Activated T-cell treated with anti-CD3 and anti-CD28 coated beads, Interleukin-2, amount 50 U/mL, for 48 hours (primary cell): ENCODE results near the gene TNS4.
A peak's percentile ranks its signal among the peaks of the same experiment; 100 is the strongest.

ENCODE experiments used
- DNase-seq, 2 experiments: peaks; one replicate each; pipeline ENCODE4 v3.0.0-alpha.2; 2020

TNS4 gene

DNA sequence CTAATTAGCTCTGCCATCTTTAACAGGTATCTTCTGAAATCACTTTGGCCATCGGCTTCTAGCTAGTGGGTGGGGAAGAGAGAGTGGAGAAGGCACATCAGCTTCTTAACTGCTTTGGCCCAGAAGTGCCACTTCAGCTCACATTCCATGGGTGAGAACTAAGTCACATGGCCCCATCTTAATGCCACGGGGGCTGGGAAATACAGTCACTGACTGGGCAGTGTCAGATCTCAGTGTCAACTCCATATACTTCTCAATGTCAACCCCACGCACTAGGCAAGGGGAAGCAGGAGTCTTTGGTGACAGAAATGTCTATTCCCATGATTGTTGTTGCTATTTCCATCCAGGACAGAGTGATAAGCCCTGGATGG is 34.5 kb upstream of the TNS4 start:
- DNase-seq = no peak

DNA sequence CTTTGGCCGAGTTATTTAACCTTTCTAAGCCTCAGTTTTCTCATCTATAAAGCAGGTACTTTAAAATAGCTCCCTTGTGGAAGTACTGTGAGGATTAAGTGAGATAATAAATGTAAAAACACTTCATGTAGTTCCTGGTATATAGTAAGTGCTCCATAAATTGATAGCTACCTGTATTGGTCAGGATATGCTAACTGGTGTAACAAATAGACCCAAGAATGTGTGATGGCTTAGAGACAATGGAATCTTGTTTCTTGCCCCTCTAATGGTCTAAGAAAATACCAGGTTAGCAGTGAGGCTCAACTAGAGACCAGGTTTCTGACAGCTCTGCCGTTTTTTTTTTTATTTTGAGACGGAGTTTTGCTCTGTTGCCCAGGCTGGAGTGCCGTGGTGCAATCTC is 34.0 kb upstream of the TNS4 start:
- DNase-seq = no peak

DNA sequence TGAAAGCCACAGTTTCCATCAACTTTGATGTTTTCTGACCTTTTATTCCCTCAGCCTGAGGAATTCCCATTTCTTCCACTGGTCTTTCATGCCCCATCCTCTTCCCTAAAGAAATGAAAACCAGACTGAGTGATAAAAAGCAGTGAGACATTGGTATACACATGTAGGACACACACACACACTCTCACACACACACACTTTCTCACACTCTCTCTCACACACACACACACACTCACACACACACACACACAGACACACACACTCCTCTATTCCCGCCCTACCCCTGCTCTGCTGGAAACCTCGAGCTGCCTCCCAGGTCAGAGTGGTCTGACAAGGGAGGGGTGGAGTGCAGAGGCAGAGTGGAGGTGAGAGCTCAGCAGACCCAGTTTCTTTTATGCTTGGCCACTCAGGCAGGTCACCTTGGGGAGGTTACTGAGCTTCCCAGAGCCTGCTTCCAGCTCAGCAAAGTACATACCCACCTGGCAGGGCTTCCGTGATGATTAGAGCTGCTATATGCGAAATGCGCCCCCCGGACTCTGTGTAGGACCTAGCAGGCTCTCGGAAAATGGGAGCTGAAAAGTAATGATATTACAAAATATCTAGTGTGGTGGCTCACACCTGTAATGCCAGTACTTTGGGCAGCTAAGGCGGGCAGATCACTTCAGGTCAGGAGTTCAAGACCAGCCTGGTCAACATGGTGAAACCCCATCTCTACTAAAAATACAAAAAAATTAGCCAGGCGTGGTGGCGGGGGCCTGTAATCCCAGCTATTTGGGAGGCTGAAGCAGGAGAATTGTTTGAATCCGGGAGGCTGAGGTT is 33.2 kb upstream of the TNS4 start:
- no peak for DNase-seq

DNA sequence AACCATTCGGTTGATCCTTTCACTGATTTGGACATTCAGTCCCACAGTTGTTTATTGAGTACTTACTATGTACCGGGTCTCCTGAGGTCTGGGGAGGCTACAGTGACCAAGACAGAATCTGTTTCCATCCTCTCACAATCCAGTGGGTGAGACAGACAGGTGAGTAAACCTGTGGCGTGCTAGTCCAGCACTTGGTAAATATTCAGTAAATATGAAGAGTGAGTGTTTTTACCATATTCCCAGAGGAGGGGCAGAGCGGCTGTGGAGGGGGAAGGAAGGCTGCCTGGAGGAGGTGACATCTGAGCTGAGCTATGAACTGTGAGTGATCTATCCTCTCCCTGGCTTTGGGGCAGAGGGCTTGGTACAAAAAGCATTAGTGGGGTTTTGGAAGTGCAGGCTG is 32.5 kb upstream of the TNS4 start:
- DNase-seq = no peak

DNA sequence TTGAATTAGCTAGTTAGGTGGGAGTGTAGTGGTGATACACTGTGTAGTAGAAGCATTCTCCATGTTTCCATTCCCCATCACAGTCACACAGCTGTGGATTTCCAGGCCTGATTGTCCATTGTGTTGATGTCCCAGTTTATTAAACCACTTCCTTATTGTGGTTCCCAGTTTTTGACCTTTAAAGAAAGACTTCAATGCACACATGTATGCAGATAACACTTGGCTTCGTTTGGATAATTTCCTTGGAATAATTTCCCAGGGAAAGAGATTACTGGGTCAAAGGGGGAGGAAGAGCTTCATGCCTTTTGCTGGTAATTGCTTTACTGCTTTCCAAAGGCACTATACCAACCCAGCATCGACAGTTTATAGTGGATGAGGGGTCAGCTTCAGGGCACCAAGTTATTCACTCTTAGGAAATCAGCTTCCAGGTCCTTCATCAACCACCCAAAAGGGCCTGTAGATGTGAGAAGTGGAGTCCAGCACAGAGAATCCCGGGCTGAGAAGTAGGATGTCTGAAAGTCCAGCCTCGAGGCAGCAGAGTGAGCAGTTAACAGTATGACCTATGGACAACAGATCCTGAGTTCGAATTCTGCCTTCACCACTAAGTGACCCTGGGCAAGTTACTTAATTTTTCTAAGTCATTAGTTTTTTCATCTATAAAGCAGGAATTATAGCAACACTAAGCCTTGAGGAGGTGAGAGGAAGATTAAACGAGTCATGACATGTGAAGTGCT is 31.3 kb upstream of the TNS4 start:
- peak; percentile 23 to 32 for DNase-seq

DNA sequence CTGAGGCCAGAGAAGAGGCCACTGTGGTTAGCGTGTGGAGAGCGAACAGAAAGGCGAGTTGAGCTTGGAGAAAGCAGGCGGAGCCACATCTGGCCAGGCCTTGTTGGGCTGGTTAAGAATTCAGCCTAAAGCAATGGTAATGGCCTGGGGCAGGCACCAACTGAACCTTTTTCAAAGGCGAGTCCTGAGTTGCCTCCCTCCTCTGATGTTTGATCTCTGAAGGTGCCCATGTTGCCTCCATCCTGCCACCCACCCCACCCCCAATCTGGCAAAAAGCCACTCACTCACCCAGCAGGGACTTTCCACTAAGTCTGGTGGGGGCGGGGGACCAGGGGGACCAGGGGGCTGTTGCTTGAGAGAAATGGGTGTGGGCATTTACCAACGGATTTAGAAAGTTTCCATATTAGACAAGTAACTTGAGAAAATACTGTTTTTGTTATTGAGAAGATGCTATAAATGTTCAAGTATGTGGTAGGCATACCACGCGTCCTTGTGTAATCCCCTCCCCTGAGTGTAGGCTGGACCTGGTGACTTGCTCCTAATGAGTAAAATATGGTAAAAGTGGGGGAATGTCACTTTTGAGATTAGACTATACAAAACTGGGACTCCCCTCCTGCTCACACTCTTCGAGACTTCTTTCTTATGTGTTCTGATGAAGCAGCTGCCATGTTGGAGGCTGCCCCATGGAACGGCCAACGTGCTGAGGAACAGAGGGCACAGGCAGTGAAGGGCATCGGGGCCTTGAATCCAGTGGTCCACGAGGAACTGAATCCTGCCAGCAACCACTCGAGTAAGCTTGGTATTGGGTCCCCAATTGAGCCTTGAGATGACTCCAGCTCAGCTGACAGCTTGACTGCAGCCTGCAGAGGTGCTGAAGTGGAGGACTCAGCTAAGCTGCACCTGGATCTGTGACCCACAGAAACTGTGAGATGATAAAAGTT is 29.9 kb upstream of the TNS4 start:
- peak; percentile 92 to 94 for DNase-seq

DNA sequence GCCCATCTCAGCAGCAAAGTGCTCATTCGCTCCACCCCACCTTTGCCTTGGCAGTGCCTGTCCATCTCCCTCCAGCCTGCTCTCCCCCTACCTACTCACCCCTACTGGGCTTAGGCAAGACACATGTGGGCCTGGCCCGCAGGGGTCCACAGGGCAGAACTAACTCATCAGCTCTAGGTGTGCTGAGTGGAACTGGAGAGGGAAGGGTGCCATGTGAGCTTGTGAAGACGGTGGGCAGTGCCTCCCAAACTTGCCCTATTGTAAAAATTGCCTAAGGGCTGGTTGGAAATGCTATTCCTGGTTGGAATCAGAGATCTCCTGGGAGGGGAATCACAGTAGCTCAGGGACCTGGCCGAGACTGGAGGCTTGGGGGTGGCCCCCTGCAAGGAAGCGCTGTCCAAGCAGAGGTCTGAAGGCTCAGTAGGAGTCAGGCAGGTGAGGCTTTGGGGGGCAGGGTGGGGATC is 29.1 kb upstream of the TNS4 start:
- DNase-seq = peak in 1 of 2 experiments; percentile 43

DNA sequence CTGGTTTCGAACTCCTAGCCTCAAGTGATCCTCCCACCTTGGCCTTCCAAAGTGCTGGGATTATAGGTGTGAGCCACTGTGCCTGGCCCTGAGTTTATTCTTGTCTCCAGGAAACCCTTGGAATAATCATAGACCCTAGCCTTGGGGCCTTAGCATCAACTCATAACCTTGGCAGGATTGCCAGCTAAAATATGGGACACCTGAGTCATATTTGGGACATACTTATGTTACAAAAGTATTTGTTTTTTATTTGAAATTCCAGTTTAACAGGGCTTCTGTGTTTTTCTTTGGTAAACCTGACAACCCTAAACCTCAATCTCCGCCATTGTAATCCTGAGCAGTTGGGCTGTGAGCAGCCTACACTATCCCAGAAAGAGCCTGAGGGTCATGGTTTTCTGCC is 28.6 kb upstream of the TNS4 start:
- DNase-seq = peak in 1 of 2 experiments; percentile 13

DNA sequence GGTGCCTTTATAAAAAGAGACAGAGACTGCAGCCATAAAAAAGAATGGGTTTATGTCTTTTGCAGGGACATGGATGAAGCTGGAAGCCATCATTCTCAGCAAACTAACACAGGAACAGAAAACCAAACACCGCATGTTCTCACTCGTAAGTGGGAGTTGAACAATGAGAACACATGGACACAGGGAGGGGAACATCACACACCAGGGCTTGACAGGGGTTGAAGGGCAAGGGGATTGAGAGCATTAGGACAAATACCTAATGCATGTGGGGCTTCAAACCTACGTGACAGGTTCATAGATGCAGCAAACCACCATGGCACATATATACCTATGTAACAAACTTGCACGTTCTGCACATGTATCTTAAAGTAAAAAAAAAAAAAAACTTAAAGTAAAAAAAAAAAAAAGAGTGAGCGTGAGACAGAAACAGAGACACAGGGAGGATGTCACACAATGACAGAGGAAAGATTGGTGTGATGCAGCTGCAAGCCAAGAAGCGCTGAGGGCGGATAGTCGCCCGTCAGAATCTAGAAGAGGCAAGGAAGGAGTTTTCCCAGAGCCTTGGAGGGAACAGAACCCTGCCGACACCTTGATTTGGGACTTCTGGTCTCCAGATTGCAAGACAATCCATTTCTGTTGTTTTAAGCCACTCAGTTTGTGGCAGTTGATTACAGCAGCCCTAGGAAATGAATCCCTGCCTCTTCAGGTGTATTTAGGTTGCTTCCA is 27.4 kb upstream of the TNS4 start:
- peak in 1 of 2 experiments; percentile 28 for DNase-seq

DNA sequence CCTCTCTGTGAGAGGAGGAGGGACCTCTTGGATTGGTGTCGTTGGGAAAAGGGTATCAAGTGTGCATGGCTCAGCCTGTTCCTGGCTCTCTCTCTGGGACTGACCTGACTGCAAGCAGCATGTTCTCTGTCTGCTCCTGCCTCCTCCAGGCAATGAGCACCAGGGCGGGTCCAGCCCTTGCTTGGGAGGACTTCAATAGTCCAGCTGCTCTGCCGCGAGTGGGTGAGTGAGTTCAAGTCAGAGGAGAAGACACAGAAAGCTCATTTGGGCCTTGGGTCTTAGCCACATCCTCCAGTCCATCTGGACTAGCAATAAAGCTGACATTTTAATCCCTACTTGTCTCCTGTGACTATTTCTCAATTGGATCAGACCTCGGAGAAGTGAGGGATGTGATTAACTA is 25.2 kb upstream of the TNS4 start:
- peak in 1 of 2 experiments; percentile 15 for DNase-seq

DNA sequence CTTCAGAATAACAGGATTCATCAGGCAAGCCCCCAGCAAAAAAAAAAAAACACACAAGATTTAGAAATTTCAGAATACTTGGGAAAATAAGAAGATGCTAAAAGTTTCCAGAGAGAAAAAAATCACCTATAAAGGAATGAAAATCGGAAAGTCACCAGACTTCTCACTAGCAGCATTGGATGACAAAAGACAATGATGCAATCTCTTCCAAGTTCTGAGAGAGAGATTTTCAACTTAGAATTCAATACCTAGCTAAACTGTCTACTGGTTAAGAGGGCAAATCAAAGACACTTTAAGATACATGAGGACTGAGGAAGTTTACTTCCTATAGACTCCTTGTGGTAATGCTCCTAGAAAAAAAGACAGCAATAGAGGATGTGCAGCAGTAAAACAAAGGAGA is 23.9 kb upstream of the TNS4 start:
- DNase-seq = no peak

DNA sequence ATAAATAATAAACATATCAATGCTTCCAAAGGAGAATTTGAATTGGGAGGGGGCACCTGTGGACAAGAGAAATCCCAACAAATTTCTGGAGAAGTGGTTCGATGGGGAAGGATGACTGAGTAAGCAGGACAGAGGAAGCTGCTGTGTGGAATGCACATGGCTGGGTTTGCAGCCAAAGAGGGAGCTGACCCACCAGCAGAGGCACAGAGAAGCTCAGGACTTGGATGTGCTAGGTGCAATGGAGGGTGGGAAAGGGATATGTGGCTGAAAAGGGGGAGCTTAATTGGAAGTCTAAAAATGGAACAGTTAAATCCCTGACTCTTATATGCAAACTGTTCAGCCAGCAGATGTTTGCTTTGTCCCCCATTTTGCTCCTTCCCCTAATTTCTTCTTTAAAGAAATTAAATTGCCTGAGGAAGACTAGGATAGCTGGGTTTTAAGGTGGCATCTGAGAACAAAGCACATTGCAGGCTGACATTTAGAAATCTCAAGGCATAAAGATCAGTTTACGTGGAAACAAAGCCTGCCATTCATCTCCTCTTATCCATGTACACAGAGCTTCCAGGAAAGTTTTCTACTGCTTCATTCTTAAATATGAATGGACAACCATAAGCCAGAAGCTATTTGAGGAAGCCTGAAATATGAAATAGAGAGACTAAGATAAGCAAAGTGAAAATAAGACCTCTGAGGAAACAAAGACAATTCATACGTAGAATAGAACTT is 23.0 kb upstream of the TNS4 start:
- no peak for DNase-seq

DNA sequence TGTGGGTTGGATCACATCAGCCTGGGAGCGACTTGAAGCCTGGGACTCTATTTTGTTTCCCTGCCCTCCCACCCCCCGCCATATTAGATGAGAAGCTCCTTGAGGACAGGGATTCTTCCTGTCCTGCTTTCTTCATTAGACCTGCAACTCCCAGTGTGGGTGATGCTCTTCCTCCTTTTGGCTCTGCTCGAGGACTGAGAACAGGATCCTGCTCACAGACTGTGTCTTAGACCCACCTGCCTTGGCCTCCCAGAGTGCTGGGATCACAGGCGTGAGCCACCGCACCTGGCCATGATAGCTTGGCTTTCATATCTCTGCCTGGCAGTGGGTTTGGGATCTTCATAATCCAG is 21.5 kb upstream of the TNS4 start:
- DNase-seq = no peak

DNA sequence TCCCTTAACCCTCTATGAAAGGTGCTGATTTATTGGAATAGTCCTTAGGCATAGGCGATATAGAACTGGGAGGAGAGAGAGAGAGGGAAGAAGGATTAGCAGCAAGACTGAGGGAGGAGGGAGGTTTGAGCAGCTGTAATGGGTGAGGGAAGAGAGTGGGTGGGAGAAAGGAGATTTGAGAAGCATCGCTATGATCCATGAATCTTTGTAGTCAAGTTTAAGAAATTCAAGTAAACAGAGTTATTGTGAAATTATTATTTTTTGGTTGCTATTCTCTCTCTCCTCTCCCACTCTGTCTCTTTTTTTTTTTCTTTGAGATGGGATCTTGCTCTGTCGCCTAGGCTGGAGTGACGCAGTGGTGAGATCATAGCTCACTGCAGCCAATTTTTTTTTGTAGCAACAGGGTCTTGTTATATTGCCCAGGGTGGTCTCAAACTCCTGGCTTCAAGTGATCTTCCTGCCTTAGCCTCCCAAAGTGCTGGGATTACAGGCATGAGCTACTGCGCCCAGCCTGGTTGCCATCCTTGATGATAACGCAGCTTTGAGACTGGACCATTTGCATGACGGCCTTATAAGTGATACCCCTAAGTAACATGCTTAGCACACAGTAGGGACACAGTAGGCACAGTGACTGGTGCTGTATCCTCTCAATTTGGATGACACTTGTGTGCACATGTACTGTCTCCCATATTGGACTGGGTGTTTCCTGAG is 21.0 kb upstream of the TNS4 start:
- no peak for DNase-seq

DNA sequence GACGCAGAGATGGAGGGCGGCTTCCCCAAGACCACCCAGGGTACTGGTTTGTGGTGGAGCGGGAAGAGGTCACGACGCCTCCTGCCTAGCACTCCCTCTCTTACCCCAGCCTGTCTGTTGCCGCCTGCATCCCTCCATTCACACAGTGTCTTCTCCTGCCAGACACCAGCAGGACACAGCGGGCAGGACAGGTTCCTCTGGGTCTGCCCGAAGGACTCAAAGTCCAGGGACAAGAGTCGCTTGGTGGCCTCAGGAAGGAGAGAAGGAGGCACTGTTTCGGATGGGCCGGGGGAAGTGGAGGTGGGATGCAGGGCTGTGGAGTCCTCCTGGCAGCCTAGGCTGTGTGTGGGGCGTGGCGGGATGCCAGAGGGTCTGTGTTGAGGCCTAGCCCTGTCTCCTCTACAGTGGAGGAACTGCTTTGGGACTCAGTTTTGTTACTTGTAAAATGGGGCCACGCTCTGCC is 19.6 kb upstream of the TNS4 start:
- DNase-seq = no peak

DNA sequence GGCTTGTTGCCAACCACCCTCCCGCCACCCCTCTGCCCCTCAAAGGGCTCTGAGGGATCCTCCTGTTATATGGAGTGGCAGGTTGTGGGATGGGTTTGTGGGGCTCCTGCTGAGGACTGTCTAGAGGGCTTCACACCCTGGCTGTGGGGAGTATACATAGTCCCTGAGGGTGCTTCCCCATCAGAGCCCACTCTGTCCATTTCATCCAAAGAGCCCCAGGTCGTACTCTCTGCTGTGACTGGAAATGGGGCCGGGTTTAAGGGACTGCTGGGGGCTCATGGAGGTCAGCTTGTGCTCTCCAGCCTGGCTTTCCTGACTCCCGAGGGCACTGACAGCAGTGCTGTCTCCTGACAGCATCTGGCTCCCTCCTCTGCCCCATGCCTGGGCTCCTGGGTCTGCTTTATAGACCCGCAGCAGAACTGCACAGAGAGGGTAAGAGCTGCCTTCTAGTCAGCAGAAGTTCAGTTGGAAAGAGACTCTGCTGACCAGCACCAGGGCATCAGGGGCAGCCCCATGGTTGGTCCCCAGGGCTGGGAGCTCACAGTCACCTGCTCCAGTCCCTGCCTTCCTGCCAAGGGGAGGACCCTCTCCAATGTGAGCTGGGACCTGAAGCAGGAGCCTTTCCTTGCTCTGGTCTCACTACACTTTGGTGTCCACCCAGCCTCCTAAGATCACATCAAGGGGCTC is 17.8 kb upstream of the TNS4 start:
- peak in 1 of 2 experiments; percentile 18 for DNase-seq

DNA sequence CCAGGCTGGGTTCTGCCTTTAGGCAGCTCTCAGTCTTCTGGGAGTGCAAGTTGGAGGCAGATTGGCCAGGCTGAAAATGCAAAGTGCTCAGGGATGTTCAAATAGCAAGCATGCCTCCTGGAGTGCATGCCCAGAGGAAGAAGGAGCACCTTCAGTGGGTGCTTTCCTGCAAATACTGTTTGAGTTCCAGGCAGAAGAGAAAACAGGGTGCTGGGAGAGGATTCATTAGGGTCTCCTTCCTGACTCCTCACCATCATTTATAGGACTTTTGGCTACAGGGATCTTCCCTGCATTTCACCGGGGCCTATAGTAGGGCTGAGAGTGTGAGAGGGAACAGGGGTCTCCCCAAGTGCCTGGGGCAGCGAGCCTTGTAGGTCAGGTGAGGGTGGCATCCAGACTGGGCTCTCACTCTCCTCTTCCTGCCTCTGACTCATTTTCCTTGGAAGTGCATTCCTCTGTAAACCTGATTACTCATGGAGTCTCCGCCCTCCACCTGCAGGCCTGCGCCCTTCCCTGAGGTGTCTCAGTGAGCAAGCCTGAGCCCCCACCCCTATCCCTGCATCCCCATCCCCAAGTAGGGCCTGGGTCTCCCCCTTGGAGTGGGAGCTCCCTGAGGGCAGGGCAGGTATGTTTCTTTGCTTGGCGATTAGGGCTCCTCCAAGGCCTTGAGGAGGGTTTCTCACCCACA is 17.1 kb upstream of the TNS4 start:
- peak in 1 of 2 experiments; percentile 17 for DNase-seq

DNA sequence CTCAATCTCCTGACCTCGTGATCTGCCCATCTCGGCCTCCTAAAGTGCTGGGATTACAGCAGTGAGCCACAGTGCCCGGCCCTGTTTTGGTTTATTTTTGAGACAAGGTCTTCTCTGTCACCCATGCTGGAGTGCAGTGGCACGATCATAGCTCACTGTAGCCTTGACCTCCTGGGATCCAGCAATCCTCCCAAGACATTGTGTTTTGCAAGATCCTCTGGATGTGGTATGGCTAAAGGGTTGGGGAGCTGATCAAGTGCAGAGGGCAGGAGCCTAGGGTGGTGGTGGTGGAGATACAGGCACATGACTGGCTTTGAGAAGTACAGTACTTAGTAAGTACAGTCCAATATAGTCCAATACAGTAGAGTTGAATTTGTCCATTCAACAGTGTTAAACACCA is 16.6 kb upstream of the TNS4 start:
- peak in 1 of 2 experiments; percentile 24 for DNase-seq

DNA sequence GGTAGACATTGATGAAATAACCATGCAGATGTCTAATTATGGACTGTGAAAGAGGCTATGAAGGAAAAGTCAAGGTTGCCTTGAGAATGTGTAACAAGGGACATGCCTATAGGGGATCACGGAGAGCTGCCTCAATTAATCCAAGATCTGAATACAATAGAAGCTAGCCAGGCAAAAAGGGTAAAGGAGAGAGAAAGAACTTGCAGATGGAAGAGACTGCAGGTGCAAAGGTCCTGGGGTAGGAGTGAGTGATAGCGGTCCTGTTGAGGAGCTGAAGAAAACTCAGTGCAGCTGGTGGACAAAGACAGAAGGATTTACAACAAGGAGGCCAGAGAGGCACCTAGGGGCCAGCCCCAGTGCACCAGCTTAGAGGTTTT is 15.9 kb upstream of the TNS4 start:
- DNase-seq = peak in 1 of 2 experiments; percentile 14
